ENCODE measurements around the gene MRPS22.
"Not testable (repeated sequence)": the region's sequence is repeated elsewhere in the genome, so short reads cannot be mapped to it uniquely, and the experiment has no call there.

The MRPS22 gene

DNA sequence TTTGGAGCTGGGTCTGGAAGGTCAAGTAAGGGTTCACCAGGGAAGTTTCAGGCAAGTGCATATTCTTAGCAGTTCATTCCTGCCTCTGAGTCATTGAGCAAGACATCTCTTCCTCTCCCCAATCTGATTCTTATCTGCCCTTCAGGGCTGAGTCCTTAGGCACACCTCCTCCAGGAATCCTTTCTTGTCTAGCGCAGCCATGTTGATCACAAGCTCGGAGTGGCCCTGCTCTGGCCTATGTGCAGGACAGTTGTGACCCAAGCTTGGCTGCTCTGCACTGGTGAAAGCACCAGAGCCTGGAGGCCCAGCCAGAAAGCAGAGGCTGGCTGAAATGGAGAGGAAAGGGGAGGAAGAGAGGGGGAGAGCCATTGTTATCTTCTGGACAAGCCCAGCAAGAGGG is 30.9 kb upstream of the MRPS22 start:
- DNase-seq, result no peak

DNA sequence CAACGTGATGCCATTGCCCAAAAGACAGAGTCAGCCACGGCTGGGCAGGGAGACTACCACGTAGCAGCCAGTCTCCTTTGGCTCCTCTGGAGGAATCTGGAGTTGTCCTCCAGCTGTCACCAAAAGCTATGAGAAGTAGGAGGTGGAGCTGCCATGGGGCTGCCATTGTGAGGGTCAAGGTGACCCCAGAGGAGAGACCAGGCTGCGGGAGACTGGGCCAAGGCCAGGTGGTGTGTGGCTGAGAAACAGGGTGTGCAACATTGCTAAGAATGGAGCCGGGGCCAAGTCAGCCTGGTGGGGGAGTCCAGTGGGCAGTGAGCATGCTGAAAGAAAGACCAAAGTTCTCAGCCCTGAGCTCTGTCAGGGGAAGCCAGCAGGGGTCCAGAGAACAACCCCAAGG is 29.9 kb upstream of the MRPS22 start:
- DNase-seq, result no peak

DNA sequence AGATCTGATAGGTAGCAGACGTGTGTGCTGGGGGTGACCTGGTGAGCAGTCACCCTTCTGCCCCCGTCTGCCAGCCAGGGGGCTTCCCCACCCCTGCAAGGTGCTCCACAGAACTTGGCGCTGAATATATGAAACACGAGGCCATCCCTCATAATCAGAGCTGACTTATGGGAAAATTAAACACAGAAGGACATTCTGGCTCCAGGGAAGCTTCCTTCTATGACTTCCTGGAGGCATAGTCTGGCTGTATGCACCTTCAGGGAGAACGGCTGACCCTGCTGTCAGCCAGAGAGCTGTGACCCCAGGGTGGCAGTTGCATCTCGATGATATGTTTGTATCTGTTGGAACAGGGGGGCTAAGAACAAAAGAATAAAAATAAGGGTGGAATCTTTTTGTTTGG is 26.6 kb upstream of the MRPS22 start:
- no peak for DNase-seq

DNA sequence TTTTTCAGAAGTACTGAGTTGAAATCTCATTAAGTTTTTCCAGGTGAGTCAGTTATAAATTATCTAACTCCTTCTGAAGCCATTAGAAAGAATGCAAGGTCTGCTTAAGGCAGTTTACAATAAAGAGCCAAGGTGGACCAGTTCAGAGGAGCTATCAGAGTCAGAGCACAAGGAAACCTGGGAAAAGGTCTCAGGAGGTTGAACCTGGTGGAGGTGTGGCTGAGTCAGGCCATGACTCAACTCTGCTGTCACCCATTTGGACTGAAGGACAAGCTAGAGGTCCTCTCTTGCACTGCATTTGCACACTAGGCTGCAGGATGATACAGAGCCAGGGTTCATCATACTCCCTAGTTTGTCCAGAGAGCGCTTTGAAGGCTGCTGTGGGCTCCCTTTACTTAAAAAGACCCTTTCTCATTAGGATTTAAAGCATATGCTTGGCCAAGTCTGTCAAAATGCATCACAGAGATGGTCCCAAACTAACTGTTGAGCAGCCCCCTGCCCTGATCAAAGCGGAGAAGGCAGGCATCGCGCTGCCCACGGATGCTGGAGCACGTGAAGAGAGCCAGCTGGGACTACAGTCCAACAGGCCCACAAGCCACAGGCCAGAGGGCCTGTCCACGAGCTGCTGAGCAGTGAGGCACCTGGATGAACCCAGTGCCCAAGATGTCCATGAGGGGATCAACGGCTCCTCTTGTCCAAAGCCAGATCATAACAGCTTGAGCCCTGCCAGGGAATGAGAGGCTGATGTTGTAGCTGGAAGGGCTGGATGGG is 26.0 kb upstream of the MRPS22 start:
- no peak for DNase-seq

GRCh38 chr3:139318431-139318816 is 25.4 kb upstream of the MRPS22 start:
- no peak for DNase-seq

GRCh38 chr3:139318826-139319225 is 25.0 kb upstream of the MRPS22 start:
- no peak for DNase-seq

GRCh38 chr3:139319428-139320402 is 24.1 kb upstream of the MRPS22 start:
- DNase-seq, result no peak

GRCh38 chr3:139320551-139321309 is 23.1 kb upstream of the MRPS22 start:
- no peak for DNase-seq

GRCh38 chr3:139322346-139322745 is 21.5 kb upstream of the MRPS22 start:
- no peak for DNase-seq

GRCh38 chr3:139323146-139323545 is 20.7 kb upstream of the MRPS22 start:
- no peak for DNase-seq

DNA sequence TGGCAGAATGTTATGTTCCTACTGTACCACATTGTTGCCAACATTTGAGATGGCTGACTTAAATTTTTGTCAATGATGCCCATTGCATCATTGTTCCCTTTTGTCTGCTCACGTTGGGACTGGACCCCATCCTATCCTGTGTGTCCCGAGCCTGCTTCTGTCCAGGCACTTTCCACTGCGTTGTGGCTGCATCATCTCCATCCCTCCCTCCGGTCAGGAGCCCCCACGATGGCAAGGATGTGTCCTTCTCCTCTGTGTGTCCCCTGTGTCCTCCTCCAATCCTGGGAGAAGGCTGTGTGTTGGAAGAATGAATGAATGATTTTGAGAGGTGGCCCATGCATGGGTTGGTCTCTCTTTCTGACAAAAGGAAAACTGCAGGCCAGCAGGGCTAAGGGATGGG is 19.4 kb upstream of the MRPS22 start:
- no peak for DNase-seq

DNA sequence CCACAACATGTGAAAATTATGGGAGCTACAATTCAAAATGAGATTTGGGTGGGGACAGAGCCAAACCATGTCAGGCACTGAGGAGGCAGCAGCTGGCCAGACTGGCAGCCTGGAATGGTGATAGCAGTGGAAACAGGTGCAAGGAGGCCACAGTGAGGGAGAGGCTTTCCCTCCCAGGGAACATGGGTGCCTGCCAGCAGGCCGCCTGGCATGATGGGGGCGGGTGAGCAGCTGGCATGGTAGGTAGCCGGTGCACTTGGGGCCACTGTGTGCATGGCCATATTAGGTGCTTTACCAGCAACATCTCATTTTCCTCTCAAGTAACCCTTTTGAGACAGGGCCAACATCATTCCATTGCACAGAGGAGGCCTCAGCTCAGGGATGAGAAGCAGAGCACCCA is 18.3 kb upstream of the MRPS22 start:
- no peak for DNase-seq

DNA sequence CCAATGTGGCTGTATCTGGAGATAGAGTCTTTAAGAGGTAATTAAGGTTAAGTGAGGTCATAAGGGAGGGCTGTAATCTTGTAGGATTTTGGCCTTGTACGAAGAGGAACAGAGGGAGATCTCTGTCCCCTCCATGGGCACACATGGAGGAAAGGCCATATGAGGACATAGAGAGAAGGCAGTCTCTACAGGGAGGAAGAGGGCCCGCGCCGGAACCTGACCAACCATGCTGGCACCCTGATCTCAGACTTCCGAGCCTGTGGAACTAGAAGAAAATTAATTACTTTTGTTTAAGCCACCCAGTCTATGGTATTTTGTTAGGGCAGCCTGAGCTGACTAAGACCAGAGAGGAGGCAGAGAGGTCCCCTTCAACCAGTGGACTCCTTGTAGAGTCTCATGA is 17.7 kb upstream of the MRPS22 start:
- no peak for DNase-seq

DNA sequence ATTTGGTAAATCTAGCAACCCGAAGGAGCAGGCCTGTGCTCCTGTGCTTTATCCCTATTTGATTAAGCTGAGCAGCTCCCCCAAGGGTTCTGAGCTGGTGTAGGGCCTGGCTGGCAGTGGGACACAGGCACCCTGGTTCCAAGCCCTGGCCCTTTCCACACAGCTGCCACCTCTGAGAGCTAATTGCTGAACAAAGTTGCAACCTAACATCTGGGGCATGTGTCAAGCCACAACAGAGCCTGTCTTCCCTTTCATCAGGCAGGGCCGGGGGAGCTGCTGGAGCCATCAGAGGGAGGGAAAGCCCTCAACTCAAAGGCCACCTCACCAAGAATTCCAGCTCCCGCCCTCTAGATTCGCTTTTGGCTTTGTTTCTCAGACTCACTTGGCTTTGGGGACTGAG is 17.1 kb upstream of the MRPS22 start:
- no peak for DNase-seq

- DNase-seq, result no peak
Measured at GRCh38 chr3:139327231-139327630, 16.6 kb upstream of the MRPS22 start.

- DNase-seq, result no peak
Measured at GRCh38 chr3:139327861-139328260, 16.0 kb upstream of the MRPS22 start.

GRCh38 chr3:139328356-139328755 is 15.5 kb upstream of the MRPS22 start:
- no peak for DNase-seq

DNA sequence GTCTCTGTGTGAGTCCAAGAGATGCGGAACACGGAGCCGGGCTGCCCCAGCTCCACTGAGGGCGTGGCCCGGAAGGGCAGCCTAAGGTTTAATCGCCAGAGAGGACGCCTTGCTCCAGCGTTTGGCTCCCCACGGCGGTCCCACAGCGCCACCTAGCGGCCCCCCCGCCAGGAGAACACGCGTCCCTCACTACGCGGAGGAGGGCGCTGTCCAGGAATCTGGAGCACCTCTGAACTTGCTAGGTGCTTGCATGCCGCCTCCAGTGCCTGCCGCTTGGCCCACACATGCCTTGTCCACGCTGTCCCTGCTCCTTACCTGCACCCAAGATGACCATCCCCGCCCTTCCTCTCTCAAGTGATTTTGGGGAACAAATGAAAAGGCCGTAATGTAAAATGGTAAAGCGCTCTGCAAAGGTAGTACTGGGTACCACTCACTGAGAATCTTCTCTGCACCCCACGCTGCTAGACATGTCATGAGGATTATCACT is 14.4 kb upstream of the MRPS22 start:
- DNase-seq, result peak; percentile 86

DNA sequence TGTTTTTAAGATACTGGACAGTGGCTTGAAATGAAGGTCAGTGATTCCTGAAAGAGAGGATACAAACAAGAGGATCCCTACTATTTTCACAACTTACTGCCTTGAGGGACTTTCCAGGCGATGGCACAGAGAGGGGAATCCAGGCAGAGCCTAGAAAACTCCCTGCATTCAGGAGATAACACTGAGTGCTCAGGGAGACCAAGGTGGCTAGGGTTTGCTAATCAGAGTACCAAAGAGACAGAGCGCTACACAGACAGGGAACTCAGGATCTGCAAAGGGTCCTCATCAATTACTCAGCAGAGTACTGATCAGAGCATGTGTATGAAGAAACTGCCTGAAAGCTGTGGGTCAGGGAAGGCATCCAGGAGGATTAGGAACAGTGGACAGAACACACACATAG is 11.7 kb upstream of the MRPS22 start:
- DNase-seq, result no peak

GRCh38 chr3:139334675-139335074 is 9.1 kb upstream of the MRPS22 start:
- not testable (repeated sequence) for DNase-seq

DNA sequence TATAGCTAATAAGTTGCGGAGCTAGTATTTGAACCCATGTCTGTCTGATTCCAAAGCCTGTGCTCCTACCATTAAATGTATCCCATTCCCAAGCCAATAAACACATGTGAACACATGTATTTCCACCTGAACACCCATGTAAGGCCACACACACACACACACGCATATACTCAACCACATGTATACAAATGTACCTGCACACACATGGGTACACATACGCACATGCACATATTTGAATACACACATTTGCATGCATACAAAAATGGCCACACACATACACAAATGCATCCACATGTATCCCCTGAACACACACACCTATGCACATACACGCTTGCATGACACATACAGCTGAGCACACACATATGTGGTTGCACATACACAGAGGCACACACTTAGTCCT is 5.4 kb upstream of the MRPS22 start:
- no peak for DNase-seq

GRCh38 chr3:139339219-139339906 is 4.5 kb upstream of the MRPS22 start:
- DNase-seq, result no peak

DNA sequence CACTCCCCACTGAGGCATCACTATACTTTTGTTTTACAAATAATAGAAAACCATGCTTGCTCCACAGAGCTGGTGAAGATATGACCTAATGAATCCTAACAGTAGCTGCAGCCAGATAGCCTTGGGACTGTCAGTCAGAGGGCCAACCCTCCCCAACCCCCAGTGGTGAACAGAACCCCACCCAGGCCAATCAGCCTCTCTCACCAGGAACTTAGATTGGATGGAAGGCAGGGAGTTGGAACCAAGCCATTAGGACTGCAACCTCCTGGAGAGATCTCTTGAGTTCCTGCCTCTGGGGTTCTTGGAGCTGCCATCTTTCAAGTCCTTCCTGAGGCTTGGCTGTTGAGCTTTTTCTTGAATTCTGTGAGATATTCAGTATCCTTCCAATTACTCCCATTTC is 3.0 kb upstream of the MRPS22 start:
- no peak for DNase-seq
